Measurements from ENCODE around the gene MACROD2. TPM values are rescaled to one million over a fixed set of nuclear protein-coding genes. Genes with fewer than 3 reads are reported as not detected.

Gene MACROD2
- total RNA-seq, 1 experiment from 2014 or later: not detected

GRCh38 chr20:15851576-15852215, 1856.4 kb downstream of the MACROD2 start:
- H3K9me3 ChIP-seq (replicated peaks): peaks cover 5% of the 10 kb centered on the region; the same call in 1 of the 2 replicates
- H3K27me3 ChIP-seq (replicated peaks): no peaks in the 10 kb centered on the region
- DNase-seq (ENCODE audit: low read depth in 1 of 2, low spot score in 2 of 2): no peak
- no peaks in the 10 kb centered on the region for H3K4me1 ChIP-seq (replicated peaks)
- no peak overlapping the region for H3K27ac ChIP-seq
- no peaks in the 10 kb centered on the region for H3K36me3 ChIP-seq
- H3K4me3 ChIP-seq: no peak overlapping the region

- no peak overlapping the region for H3K27ac ChIP-seq
- H3K36me3 ChIP-seq: no peaks in the 10 kb centered on the region
- DNase-seq (ENCODE audit: low read depth in 1 of 2, low spot score in 2 of 2): no peak
- H3K27me3 ChIP-seq (replicated peaks): no peaks in the 10 kb centered on the region
- no peaks in the 10 kb centered on the region for H3K4me1 ChIP-seq (replicated peaks)
- no peaks in the 10 kb centered on the region for H3K9me3 ChIP-seq (replicated peaks)
- H3K4me3 ChIP-seq: no peak overlapping the region
Observed at GRCh38 chr20:15854911-15855310, 1859.6 kb downstream of the MACROD2 start.

- Histone ChIP-seq H3K4me1 (replicated peaks) (no peaks in the 10 kb centered on the region), H3K4me3 (no peak overlapping the region), H3K27me3 (replicated peaks) (no peaks in the 10 kb centered on the region), H3K36me3 (no peaks in the 10 kb centered on the region), H3K9me3 (replicated peaks) (no peaks in the 10 kb centered on the region), H3K27ac (no peak overlapping the region)
- DNase-seq (ENCODE audit: low read depth in 1 of 2, low spot score in 2 of 2): no peak
Observed at GRCh38 chr20:15857173-15857784, 1862.0 kb downstream of the MACROD2 start.

GRCh38 chr20:15859061-15859460, 1863.7 kb downstream of the MACROD2 start:
- no peaks in the 10 kb centered on the region for H3K36me3 ChIP-seq
- no peaks in the 10 kb centered on the region for H3K27me3 ChIP-seq (replicated peaks)
- no peaks in the 10 kb centered on the region for H3K4me1 ChIP-seq (replicated peaks)
- H3K27ac ChIP-seq: no peak overlapping the region
- H3K9me3 ChIP-seq (replicated peaks): no peaks in the 10 kb centered on the region
- no peak overlapping the region for H3K4me3 ChIP-seq
- no peak for DNase-seq (ENCODE audit: low read depth in 1 of 2, low spot score in 2 of 2)

- no peak for DNase-seq (ENCODE audit: low read depth in 1 of 2, low spot score in 2 of 2)
- Histone ChIP-seq H3K9me3 (replicated peaks) (no peaks in the 10 kb centered on the region), H3K27ac (no peak overlapping the region), H3K4me1 (replicated peaks) (no peaks in the 10 kb centered on the region), H3K36me3 (no peaks in the 10 kb centered on the region), H3K27me3 (replicated peaks) (no peaks in the 10 kb centered on the region), H3K4me3 (no peak overlapping the region)
Observed at GRCh38 chr20:15860850-15861249, 1865.5 kb downstream of the MACROD2 start.

- Histone ChIP-seq H3K27ac (no peak overlapping the region), H3K36me3 (no peaks in the 10 kb centered on the region), H3K4me3 (no peak overlapping the region), H3K9me3 (replicated peaks) (no peaks in the 10 kb centered on the region), H3K27me3 (replicated peaks) (no peaks in the 10 kb centered on the region), H3K4me1 (replicated peaks) (no peaks in the 10 kb centered on the region)
- DNase-seq (ENCODE audit: low read depth in 1 of 2, low spot score in 2 of 2): no peak
Observed at GRCh38 chr20:15862178-15862577, 1866.9 kb downstream of the MACROD2 start.

- Histone ChIP-seq H3K27ac (no peak overlapping the region), H3K27me3 (replicated peaks) (no peaks in the 10 kb centered on the region), H3K4me1 (replicated peaks) (no peaks in the 10 kb centered on the region), H3K4me3 (no peak overlapping the region), H3K9me3 (replicated peaks) (no peaks in the 10 kb centered on the region), H3K36me3 (no peaks in the 10 kb centered on the region)
- no peak for DNase-seq (ENCODE audit: low read depth in 1 of 2, low spot score in 2 of 2)
Observed at GRCh38 chr20:15863735-15864134, 1868.4 kb downstream of the MACROD2 start.

GRCh38 chr20:15865553-15865952, 1870.2 kb downstream of the MACROD2 start:
- H3K9me3 ChIP-seq (replicated peaks): no peaks in the 10 kb centered on the region
- no peak overlapping the region for H3K27ac ChIP-seq
- DNase-seq (ENCODE audit: low read depth in 1 of 2, low spot score in 2 of 2): no peak
- no peaks in the 10 kb centered on the region for H3K4me1 ChIP-seq (replicated peaks)
- no peak overlapping the region for H3K4me3 ChIP-seq
- no peaks in the 10 kb centered on the region for H3K36me3 ChIP-seq
- no peaks in the 10 kb centered on the region for H3K27me3 ChIP-seq (replicated peaks)

GRCh38 chr20:15866916-15867730, 1871.8 kb downstream of the MACROD2 start:
- H3K4me3 ChIP-seq: no peak overlapping the region
- no peaks in the 10 kb centered on the region for H3K9me3 ChIP-seq (replicated peaks)
- H3K27me3 ChIP-seq (replicated peaks): no peaks in the 10 kb centered on the region
- H3K36me3 ChIP-seq: no peaks in the 10 kb centered on the region
- H3K4me1 ChIP-seq (replicated peaks): no peaks in the 10 kb centered on the region
- no peak overlapping the region for H3K27ac ChIP-seq
- no peak for DNase-seq (ENCODE audit: low read depth in 1 of 2, low spot score in 2 of 2)

GRCh38 chr20:15867899-15868298, 1872.6 kb downstream of the MACROD2 start:
- H3K36me3 ChIP-seq: no peaks in the 10 kb centered on the region
- no peaks in the 10 kb centered on the region for H3K4me1 ChIP-seq (replicated peaks)
- no peak overlapping the region for H3K4me3 ChIP-seq
- DNase-seq (ENCODE audit: low read depth in 1 of 2, low spot score in 2 of 2): no peak
- H3K27me3 ChIP-seq (replicated peaks): no peaks in the 10 kb centered on the region
- no peaks in the 10 kb centered on the region for H3K9me3 ChIP-seq (replicated peaks)
- H3K27ac ChIP-seq: no peak overlapping the region

- no peak overlapping the region for H3K4me3 ChIP-seq
- H3K36me3 ChIP-seq: no peaks in the 10 kb centered on the region
- no peaks in the 10 kb centered on the region; the same call in 1 of the 2 replicates for H3K9me3 ChIP-seq (replicated peaks)
- no peaks in the 10 kb centered on the region for H3K27me3 ChIP-seq (replicated peaks)
- DNase-seq (ENCODE audit: low read depth in 1 of 2, low spot score in 2 of 2): no peak
- H3K4me1 ChIP-seq (replicated peaks): no peaks in the 10 kb centered on the region
- H3K27ac ChIP-seq: no peak overlapping the region
Observed at GRCh38 chr20:15875446-15875845, 1880.1 kb downstream of the MACROD2 start.

- Histone ChIP-seq H3K4me1 (replicated peaks) (no peaks in the 10 kb centered on the region), H3K27me3 (replicated peaks) (no peaks in the 10 kb centered on the region), H3K9me3 (replicated peaks) (peaks cover 3% of the 10 kb centered on the region; the same call in 1 of the 2 replicates), H3K4me3 (no peak overlapping the region), H3K27ac (no peak overlapping the region), H3K36me3 (no peaks in the 10 kb centered on the region)
- no peak for DNase-seq (ENCODE audit: low read depth in 1 of 2, low spot score in 2 of 2)
Observed at GRCh38 chr20:15882553-15882952, 1887.2 kb downstream of the MACROD2 start.

- Histone ChIP-seq H3K4me1 (replicated peaks) (no peaks in the 10 kb centered on the region), H3K36me3 (no peaks in the 10 kb centered on the region), H3K27me3 (replicated peaks) (no peaks in the 10 kb centered on the region), H3K9me3 (replicated peaks) (no peaks in the 10 kb centered on the region), H3K4me3 (no peak overlapping the region), H3K27ac (no peak overlapping the region)
- no peak for DNase-seq (ENCODE audit: low read depth in 1 of 2, low spot score in 2 of 2)
Observed at GRCh38 chr20:15886250-15886649, 1890.9 kb downstream of the MACROD2 start.

GRCh38 chr20:15887387-15887786, 1892.1 kb downstream of the MACROD2 start:
- no peaks in the 10 kb centered on the region for H3K9me3 ChIP-seq (replicated peaks)
- H3K27me3 ChIP-seq (replicated peaks): no peaks in the 10 kb centered on the region
- no peaks in the 10 kb centered on the region for H3K36me3 ChIP-seq
- no peak overlapping the region for H3K27ac ChIP-seq
- no peaks in the 10 kb centered on the region for H3K4me1 ChIP-seq (replicated peaks)
- no peak for DNase-seq (ENCODE audit: low read depth in 1 of 2, low spot score in 2 of 2)
- H3K4me3 ChIP-seq: no peak overlapping the region
